Activated naive CD8-positive, alpha-beta T cell (primary cell): ENCODE measurements around the gene SEPHS1.
"Not testable (repeated sequence)": the region's sequence is repeated elsewhere in the genome, so short reads cannot be mapped to it uniquely, and the experiment has no call there.

ENCODE experiments used
- H3K27ac Mint-ChIP-seq: one replicate; pipeline ENCODE4 v1.8.0; 2021; ENCODE audit warnings: mixed read lengths
- H3K27me3 Mint-ChIP-seq: one replicate; pipeline ENCODE4 v1.8.0; 2021; ENCODE audit warnings: mixed read lengths
- H3K36me3 Mint-ChIP-seq: one replicate; pipeline ENCODE4 v1.8.0; 2021; ENCODE audit warnings: mixed read lengths
- H3K4me1 Mint-ChIP-seq: one replicate; pipeline ENCODE4 v1.8.0; 2021; ENCODE audit warnings: low read depth, mixed read lengths
- H3K4me3 Mint-ChIP-seq: one replicate; pipeline ENCODE4 v1.8.0; 2021; ENCODE audit warnings: mild to moderate bottlenecking, mixed read lengths
- H3K9me3 Mint-ChIP-seq: one replicate; pipeline ENCODE4 v1.8.0; 2021; ENCODE audit warnings: low read depth, mixed read lengths

The SEPHS1 gene

DNA sequence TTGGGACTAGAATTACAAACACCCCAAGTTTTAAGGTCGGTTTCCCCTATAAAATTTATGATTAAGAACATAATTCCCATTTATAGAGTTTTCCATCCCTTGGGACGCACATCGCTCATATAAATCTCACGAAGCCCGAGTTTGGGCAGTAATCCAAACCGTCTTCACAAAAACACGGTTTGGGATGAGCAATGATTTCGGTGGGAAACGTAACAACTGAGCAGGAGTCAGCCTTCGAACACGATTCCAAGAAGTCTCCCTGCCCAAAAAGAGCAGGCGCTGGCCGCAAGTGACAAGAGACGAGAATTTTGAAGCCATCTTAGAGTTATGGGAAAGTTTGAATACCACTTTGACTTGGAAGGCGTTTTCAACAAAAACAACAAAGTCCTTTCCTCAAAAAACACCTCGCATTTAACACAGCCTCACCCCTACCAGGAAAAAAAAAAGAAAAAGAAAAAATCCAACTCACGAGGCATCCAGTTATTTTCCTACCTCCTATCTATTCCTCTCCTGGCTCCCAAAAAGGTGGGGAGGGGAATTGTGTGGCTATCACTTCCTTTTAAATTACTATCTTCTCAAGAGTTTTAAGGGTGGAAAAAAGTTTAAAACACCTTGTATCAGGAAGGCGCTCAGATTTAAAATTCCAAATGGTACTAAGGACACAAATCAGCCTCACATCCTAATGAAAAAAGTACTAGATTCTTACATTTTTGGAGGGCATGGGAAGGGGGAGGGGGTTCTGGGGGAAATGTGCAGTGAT, 1.6 kb downstream of the SEPHS1 start:
- Mint-ChIP-seq H3K27ac (peak overlapping the region; percentile 91), H3K27me3 (no peaks in the 10 kb centered on the region), H3K36me3 (no peaks in the 10 kb centered on the region), H3K4me3 (peak overlapping the region; percentile 88), H3K9me3 (no peaks in the 10 kb centered on the region), H3K4me1 (peaks cover 55% of the 10 kb centered on the region)

DNA sequence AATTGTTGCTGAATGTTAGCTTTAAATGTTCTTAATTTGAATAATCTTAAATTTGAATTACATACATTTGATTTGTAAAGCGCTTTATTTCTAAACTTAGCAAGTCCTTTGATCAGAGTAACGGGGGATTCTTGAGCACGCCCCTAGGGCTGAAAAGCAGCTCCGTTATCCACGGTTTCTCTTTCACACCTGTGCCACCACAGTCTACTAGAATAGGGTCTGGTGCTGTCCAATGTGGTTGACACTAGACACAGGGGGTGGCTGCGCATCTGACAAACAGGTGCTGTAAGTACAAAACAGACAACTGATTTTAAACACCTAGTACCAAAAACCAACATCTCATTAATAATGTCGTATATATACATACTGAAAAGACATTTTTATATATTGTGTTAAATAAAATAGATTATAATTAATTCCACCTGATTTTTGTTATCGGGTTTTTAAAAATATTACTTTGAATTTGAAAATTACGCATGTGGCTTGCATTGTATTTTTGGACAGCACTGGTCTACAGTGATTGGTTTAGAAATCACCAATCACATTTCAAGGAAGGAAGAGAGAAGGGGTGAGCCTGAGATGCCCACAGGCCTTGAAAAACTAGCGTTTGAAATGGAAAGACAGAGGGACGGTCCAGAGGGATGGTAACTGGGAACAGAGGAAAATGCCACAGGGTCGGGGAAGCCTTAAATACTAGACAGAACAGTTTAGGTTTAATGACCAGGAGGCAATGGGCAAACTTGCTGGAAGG, 7.3 kb downstream of the SEPHS1 start:
- Mint-ChIP-seq H3K36me3 (peaks cover 3% of the 10 kb centered on the region), H3K4me3 (peak overlapping the region; percentile 51), H3K4me1 (peaks cover 46% of the 10 kb centered on the region), H3K9me3 (no peaks in the 10 kb centered on the region), H3K27me3 (no peaks in the 10 kb centered on the region), H3K27ac (no peak overlapping the region)

DNA sequence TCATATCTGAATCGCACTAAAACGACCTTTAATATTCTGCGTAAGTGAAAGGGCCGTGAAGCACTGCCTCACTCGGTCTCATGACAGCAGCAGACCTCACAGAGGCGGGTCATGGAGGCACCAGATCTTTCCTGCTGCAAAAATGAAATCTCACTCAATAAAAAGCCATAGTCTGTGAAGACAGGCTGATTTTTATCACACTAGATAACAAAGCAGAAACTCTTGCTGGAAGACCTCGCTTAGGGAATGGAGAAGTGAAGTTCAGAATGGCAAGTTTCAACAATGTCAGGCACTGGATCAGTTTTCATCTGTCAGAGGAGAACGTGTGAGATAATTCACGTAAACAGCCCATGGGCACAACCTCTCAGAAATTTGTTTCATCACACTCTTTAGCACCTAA, 8.0 kb downstream of the SEPHS1 start:
- peaks cover 3% of the 10 kb centered on the region for H3K36me3 Mint-ChIP-seq
- no peaks in the 10 kb centered on the region for H3K27me3 Mint-ChIP-seq
- H3K4me3 Mint-ChIP-seq = peak overlapping the region; percentile 51
- H3K4me1 Mint-ChIP-seq = peaks cover 40% of the 10 kb centered on the region
- no peaks in the 10 kb centered on the region for H3K9me3 Mint-ChIP-seq
- H3K27ac Mint-ChIP-seq = peak overlapping the region; percentile 55

DNA sequence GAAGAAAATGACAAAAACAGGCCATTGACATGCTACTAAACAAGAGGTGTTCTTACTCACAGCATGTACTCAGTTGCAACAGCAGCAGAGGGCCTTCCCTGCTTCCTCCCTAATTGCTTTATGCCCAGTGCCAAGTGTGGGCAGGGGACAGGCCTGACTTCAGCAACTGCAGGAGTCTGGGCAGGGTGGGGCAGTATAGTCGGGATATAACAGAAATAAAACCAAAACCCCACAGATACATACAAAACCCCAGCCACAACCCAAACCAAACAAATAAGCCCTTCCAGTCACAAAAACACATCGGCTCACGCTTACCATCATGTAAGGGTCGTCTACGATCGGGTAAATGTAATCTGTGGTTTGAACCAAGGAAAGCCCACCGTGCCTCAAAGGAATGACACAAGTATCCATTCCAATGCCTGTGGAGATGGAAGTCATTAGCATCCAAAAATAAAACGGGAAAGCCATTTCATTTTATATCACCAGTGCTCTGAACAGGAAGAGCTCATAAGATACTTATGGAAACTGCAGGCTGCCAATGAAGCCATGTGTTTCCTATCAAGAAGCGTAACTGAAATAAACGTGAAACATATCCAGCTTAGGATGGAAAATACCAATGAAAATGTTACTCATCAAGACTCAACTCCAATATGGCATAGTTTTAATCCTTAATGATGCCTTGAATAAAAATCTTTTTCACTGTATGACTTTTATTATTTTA, 9.5 kb downstream of the SEPHS1 start:
- Mint-ChIP-seq H3K4me3 (no peak overlapping the region), H3K9me3 (no peaks in the 10 kb centered on the region), H3K4me1 (peaks cover 30% of the 10 kb centered on the region), H3K27ac (no peak overlapping the region), H3K27me3 (no peaks in the 10 kb centered on the region), H3K36me3 (peaks cover 3% of the 10 kb centered on the region)

DNA sequence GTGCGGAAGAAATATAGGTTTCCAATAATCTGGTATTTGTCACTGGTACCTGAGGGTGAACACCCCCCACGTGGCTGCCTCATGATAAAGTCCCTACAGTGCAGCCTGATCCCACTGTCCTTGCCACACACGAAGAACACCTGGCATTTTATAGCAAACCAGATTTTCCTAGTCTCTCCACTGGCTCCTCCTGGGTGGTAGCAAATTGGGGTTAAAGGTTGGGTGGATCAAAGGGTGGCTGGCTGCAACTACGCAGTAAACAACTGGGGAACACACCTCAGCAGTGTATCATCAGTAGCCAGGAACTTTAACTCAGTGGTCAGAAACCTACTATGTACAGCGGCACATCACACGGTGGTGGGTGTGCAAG, 10.3 kb downstream of the SEPHS1 start:
- Mint-ChIP-seq H3K36me3 (peaks cover 3% of the 10 kb centered on the region), H3K9me3 (no peaks in the 10 kb centered on the region), H3K27me3 (no peaks in the 10 kb centered on the region), H3K4me1 (peaks cover 26% of the 10 kb centered on the region), H3K27ac (no peak overlapping the region), H3K4me3 (no peak overlapping the region)

GRCh38 chr10:13337128-13337826, 10.8 kb downstream of the SEPHS1 start:
- H3K27me3 Mint-ChIP-seq = no peaks in the 10 kb centered on the region
- no peak overlapping the region for H3K27ac Mint-ChIP-seq
- peaks cover 3% of the 10 kb centered on the region for H3K36me3 Mint-ChIP-seq

DNA sequence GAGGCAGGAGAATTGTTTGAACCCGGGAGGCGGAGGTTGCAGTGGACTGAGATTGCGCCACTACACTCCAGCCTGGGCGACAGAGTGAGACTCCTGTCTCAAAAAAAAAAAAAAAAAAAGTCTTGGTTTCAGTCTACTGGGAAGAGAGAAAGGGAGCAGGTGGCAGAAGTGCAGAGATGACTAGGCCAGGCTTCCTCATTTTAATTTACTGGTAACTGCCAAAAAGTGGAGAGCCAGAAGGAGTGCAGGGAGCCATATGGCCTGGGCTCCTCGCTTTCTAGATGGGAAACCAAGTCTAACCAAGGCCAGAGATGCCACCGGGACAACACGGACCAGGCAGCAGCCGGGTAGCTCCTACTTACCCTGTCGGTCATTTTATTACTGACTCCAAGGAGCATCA, 12.2 kb downstream of the SEPHS1 start:
- Mint-ChIP-seq H3K4me1 (peaks cover 21% of the 10 kb centered on the region), H3K36me3 (peaks cover 9% of the 10 kb centered on the region), H3K4me3 (no peak overlapping the region), H3K9me3 (no peaks in the 10 kb centered on the region), H3K27ac (no peak overlapping the region), H3K27me3 (no peaks in the 10 kb centered on the region)

More at GRCh38 chr10:13337128-13337826, 10.8 kb downstream of the SEPHS1 start:
- H3K4me1 Mint-ChIP-seq = peaks cover 26% of the 10 kb centered on the region
- no peak overlapping the region for H3K4me3 Mint-ChIP-seq
- H3K9me3 Mint-ChIP-seq = no peaks in the 10 kb centered on the region

DNA sequence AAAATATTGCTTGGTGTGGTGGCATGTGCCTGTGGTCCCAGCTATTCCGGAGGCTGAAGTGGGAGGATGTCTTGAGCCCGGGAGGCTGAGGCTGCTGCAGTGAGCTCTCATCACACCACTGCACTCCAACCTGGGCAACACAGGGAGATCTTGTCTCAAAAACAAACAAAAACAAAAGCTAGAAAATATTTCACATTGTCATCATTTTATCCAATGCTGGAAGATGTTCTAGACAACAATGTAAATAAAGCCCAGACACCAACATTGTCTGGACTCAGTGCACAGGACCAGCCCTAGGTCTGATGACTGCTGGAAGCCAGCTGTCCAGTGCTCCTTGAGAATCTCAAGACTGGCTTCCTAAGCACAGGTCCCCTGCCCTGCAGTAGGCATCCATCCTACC, 13.5 kb downstream of the SEPHS1 start:
- peaks cover 9% of the 10 kb centered on the region for H3K36me3 Mint-ChIP-seq
- H3K4me1 Mint-ChIP-seq = peaks cover 9% of the 10 kb centered on the region
- no peaks in the 10 kb centered on the region for H3K27me3 Mint-ChIP-seq
- no peak overlapping the region for H3K27ac Mint-ChIP-seq
- H3K4me3 Mint-ChIP-seq = no peak overlapping the region
- no peaks in the 10 kb centered on the region for H3K9me3 Mint-ChIP-seq

DNA sequence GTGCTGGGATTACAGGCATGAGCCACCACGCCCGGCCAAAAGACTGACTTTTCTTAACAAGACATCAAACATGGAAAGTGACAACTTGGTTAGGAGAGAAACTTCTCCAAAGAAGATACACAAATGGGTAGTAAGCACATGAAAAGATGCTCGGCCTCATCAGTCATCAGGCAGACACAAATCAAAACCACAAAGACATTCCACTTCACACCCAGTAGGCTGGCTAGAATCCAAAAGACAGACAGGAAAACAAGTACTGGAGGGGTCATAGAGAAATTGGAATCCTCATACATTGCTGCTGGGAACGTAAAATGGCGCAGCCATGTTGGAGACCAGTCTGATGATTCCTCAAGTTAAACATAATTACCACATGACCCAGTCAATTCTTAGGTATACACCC, 16.4 kb downstream of the SEPHS1 start:
- Mint-ChIP-seq H3K4me3 (no peak overlapping the region), H3K9me3 (no peaks in the 10 kb centered on the region), H3K4me1 (no peaks in the 10 kb centered on the region), H3K27me3 (no peaks in the 10 kb centered on the region), H3K27ac (no peak overlapping the region), H3K36me3 (peaks cover 6% of the 10 kb centered on the region)

- H3K9me3 Mint-ChIP-seq, H3K27ac Mint-ChIP-seq, H3K4me3 Mint-ChIP-seq, H3K27me3 Mint-ChIP-seq, H3K36me3 Mint-ChIP-seq, H3K4me1 Mint-ChIP-seq: not testable (repeated sequence)
Observed at GRCh38 chr10:13330980-13331379, 17.1 kb downstream of the SEPHS1 start.

GRCh38 chr10:13329565-13329964, 18.5 kb downstream of the SEPHS1 start:
- Mint-ChIP-seq H3K4me1 (no peaks in the 10 kb centered on the region), H3K4me3 (no peak overlapping the region)

DNA sequence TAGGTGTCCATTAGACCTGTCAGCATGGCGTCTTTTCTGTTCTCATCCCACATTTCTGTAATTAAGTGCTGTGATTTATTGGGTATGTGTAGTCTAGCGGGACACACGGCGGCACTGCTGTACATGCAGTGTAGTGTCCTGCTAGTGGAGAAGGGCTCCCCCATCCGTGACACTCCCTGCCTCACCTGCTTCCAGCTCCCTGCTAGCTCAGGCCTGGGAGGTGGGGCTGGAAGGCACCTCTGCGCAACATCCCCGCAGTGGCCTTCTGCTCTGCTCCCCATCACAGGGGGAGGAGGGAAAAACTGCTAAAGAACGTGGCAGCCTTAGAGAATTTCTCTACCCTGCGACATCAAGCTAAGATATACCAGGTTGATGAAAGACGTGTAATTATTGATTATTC, 19.5 kb downstream of the SEPHS1 start:
- Mint-ChIP-seq H3K4me3 (no peak overlapping the region), H3K27ac (no peak overlapping the region), H3K36me3 (peaks cover 9% of the 10 kb centered on the region), H3K4me1 (no peaks in the 10 kb centered on the region), H3K27me3 (no peaks in the 10 kb centered on the region), H3K9me3 (no peaks in the 10 kb centered on the region)

More at GRCh38 chr10:13329565-13329964, 18.5 kb downstream of the SEPHS1 start:
- no peak overlapping the region for H3K27ac Mint-ChIP-seq
- peaks cover 6% of the 10 kb centered on the region for H3K36me3 Mint-ChIP-seq
- no peaks in the 10 kb centered on the region for H3K27me3 Mint-ChIP-seq
- H3K9me3 Mint-ChIP-seq = no peaks in the 10 kb centered on the region

DNA sequence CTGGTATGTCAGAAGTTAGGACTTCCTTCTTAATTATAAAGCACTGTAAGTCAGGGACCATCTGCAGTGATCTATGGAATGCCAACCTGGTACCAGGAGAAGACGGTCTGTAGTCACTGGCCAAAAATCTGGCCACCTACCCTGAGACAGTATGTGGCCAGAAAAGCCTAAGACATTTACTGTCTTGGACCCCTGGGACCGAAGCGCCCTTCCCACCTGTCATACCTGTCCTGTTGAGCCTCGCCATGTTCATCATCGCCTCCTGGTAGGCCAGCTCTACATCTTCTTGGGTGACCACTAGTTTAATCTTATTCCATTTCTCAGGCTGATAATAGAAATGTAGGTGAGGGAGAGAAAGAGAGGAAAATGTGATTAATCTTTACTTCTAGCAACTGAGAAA, 20.0 kb downstream of the SEPHS1 start:
- H3K36me3 Mint-ChIP-seq = peaks cover 9% of the 10 kb centered on the region
- no peak overlapping the region for H3K4me3 Mint-ChIP-seq
- H3K9me3 Mint-ChIP-seq = no peaks in the 10 kb centered on the region
- no peak overlapping the region for H3K27ac Mint-ChIP-seq
- no peaks in the 10 kb centered on the region for H3K4me1 Mint-ChIP-seq
- no peaks in the 10 kb centered on the region for H3K27me3 Mint-ChIP-seq

DNA sequence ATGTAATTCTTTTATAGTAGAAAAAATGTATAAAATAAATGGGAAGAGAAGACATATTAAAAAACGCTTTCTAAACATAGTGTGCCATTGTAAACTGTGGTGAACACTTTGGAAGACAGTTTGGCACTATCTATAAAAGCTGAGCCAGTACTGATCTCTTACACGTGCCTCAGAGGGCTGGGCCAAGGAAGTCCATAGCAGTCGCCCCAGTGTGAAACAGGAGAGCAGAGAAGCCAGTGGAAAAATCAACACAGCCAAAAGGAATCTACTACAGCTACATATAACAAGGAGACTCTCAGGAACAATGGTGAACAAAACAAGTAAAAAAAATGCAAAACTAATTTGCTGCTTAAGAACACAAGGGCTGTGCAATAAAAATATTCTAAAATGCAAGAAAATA, 20.6 kb downstream of the SEPHS1 start:
- H3K27me3 Mint-ChIP-seq = no peaks in the 10 kb centered on the region
- no peak overlapping the region for H3K27ac Mint-ChIP-seq
- no peak overlapping the region for H3K4me3 Mint-ChIP-seq
- no peaks in the 10 kb centered on the region for H3K9me3 Mint-ChIP-seq
- H3K4me1 Mint-ChIP-seq = no peaks in the 10 kb centered on the region
- peaks cover 9% of the 10 kb centered on the region for H3K36me3 Mint-ChIP-seq
